Osteoblast (primary cell): Measurements from ENCODE around the gene DEPDC1B. TPM values are rescaled to one million over a fixed set of nuclear protein-coding genes. Genes with fewer than 3 reads are reported as not detected.
A peak's percentile ranks its signal among the peaks of the same experiment; 100 is the strongest.

Experiments
- DNase-seq: peaks from one replicate; pipeline ENCODE4 v3.0.0; 2011; ENCODE audit warnings: low spot score, mixed read lengths; ENCODE audit not compliant: insufficient read length; ENCODE audit errors: missing footprints
- H2AFZ ChIP-seq: 2 replicates; pipeline ENCODE4 v1.6.0; 2011; ENCODE audit warnings: mild to moderate bottlenecking, low read length
- H3K27ac ChIP-seq: 2 replicates; pipeline ENCODE4 v1.5.1; 2011; ENCODE audit warnings: mild to moderate bottlenecking, low read depth, low read length, moderate library complexity
- H3K27me3 ChIP-seq: 2 replicates; pipeline ENCODE4 v1.6.0; 2012; ENCODE audit warnings: mild to moderate bottlenecking, control low read depth, inconsistent platforms, low read length, moderate library complexity; ENCODE audit not compliant: insufficient read depth
- H3K36me3 ChIP-seq: 2 replicates; pipeline ENCODE4 v1.5.1; 2011; ENCODE audit warnings: mild to moderate bottlenecking, low read length, control low read depth, moderate library complexity; ENCODE audit not compliant: insufficient read depth
- H3K4me1 ChIP-seq: 2 replicates; pipeline ENCODE4 v1.5.1; 2011; ENCODE audit warnings: mild to moderate bottlenecking, low read length, control low read depth, moderate library complexity; ENCODE audit not compliant: insufficient read depth
- H3K4me2 ChIP-seq: 2 replicates; pipeline ENCODE4 v1.6.0; 2011; ENCODE audit warnings: mild to moderate bottlenecking, low read length; ENCODE audit not compliant: insufficient read depth
- H3K4me3 ChIP-seq: fragments of 200-600 bp; sonication (generic); 3 replicates; pipeline ENCODE4 v1.5.1; 2012; ENCODE audit warnings: mild to moderate bottlenecking, low read length, inconsistent platforms; ENCODE audit not compliant: insufficient read depth
- H3K79me2 ChIP-seq: 2 replicates; pipeline ENCODE4 v1.6.0; 2012; ENCODE audit warnings: mild to moderate bottlenecking, low read length, control low read depth, inconsistent platforms; ENCODE audit not compliant: insufficient read depth
- H3K9me3 ChIP-seq: 2 replicates; pipeline ENCODE4 v1.5.1; 2011; ENCODE audit warnings: low read depth, low read length, control low read depth
- H4K20me1 ChIP-seq: 2 replicates; pipeline ENCODE4 v1.6.0; 2012; ENCODE audit warnings: mild to moderate bottlenecking, low read length, control low read depth; ENCODE audit not compliant: insufficient read depth
- CTCF ChIP-seq: IDR thresholded peaks from 2 replicates; pipeline ENCODE4 v1.5.1; 2011; ENCODE audit warnings: mild to moderate bottlenecking, low read depth, low read length, moderate library complexity; ENCODE audit errors: extremely low read depth
- total RNA-seq: library from RNA; depleted of rRNA; stranded (reverse); fragments of >200 nt; gene quantifications from 2 replicates; pipeline ENCODE4 v1.2.3, GENCODE V29; 2012

DEPDC1B gene
- total RNA-seq, result 1.4 and 1.8 TPM in 2 replicates

DNA sequence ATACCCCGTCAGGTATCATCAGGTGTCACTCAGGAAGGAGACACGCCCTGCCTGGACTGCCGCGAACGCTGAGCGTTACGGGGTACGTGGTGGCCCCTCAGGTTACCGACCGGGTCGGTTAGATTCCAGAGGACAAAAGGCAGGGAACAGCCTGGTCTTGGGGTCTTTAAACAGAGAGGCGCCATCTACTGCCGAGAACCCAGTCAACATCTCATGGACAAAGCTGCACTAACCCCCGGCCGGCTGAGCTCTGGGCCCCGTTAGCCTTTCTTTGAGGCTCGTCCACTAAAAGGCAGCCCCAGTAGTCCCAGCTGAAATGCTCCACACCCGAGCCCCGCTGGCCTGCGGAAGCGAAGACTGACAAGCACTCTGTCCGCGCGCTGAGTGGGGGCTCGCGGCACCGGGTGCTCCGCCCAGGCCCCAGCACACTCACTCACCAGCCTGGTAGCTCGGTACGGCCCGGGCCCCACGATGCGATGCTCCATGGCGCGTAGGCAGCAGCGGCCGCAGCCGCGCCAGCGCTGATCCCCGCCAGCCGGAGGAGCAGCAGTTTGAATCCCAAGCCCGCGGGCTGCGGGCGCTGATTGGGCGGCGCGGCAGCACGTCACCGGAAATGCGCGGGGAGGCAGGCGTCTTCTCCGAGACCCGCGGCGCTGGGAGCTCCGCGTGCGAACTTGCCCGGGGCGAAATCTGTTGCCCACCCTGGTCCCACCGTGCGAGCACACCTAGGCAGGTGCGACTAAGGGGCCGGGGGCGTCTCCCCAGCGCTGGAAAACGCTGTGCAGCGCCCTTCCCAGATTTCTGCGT lies at the start of gene DEPDC1B:
TSS of gene DEPDC1B (minus strand) at position 558 of the 807 bp plus-strand sequence. CDS start at position 485, 73 bp downstream.
- H3K27ac ChIP-seq, result peak within 1 kb of the TSS; percentile 80
- no peaks in the 10 kb centered on the region for H4K20me1 ChIP-seq
- peak within 1 kb of the TSS; percentile 92 for H3K4me2 ChIP-seq
- peaks cover 23% of the 10 kb centered on the region for H3K79me2 ChIP-seq
- peak; percentile 95 for DNase-seq
- H3K27me3 ChIP-seq, result peaks cover 5% of the 10 kb centered on the region
- peak within 1 kb of the TSS; percentile 100 for H2AFZ ChIP-seq
- H3K36me3 ChIP-seq, result no peaks in the 10 kb centered on the region
- H3K4me1 ChIP-seq, result peaks cover 17% of the 10 kb centered on the region
- H3K4me3 ChIP-seq, result peak within 1 kb of the TSS; percentile 92
- H3K9me3 ChIP-seq, result no peaks in the 10 kb centered on the region
- peak; percentile 52 for TF ChIP-seq CTCF

- no peaks in the 10 kb centered on the region for H3K79me2 ChIP-seq
- no peak for TF ChIP-seq CTCF
- H3K27ac ChIP-seq, result no peak overlapping the region
- H2AFZ ChIP-seq, result no peak overlapping the region
- no peak for DNase-seq
- H3K27me3 ChIP-seq, result no peaks in the 10 kb centered on the region
- no peaks in the 10 kb centered on the region for H3K36me3 ChIP-seq
- H3K9me3 ChIP-seq, result no peaks in the 10 kb centered on the region
- no peaks in the 10 kb centered on the region for H3K4me1 ChIP-seq
- no peak overlapping the region for H3K4me3 ChIP-seq
- no peak overlapping the region for H3K4me2 ChIP-seq
- no peaks in the 10 kb centered on the region for H4K20me1 ChIP-seq
Measured at GRCh38 chr5:60744682-60745081, 44.7 kb upstream of the DEPDC1B start.

DNA sequence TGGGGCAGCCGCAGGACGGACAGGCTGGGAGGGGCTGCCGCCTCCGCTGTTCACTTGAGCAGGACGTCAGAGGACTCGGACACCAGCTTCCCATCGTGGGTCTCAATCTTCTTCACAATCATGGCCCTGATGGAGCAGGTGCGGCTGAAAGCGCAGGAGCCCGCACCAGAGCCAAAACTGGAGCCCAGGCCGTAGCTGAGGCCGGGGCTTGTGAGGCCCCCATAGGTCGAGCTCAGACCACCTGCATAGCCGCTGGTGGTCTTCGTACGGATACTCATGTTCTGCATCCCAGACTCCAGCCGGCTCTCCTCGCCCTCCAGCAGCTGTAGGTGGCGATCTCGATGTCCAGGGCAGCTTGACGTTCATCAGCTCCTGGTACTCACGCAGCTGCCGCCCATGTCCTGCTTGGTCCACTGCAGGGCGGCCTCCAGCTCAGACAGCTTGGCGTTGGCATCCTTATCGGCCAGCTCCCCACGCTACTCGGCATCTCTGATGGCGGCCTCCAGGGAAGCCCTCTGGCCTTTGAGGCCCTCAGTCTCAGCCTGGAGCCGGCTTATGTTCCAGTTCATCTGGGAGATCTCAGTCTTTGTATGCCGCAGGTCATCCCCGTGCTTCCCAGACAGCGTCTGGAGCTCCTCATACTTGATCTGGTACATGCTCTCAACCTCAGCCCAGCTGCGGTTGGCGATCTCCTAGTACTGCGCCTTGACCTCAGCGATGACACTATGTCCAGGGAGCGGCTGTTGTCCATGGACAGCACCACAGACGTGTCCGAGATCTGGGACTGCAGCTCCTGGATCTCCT lies 43.7 kb upstream of the DEPDC1B start:
- Histone ChIP-seq H3K36me3 (no peaks in the 10 kb centered on the region), H3K4me1 (no peaks in the 10 kb centered on the region), H4K20me1 (no peaks in the 10 kb centered on the region), H3K27me3 (no peaks in the 10 kb centered on the region), H3K9me3 (no peaks in the 10 kb centered on the region), H3K79me2 (no peaks in the 10 kb centered on the region), H3K4me3 (no peak overlapping the region), H3K27ac (no peak overlapping the region), H3K4me2 (no peak overlapping the region), H2AFZ (no peak overlapping the region)
- no peak for TF ChIP-seq CTCF
- DNase-seq, result no peak

GRCh38 chr5:60740322-60740721 lies 40.4 kb upstream of the DEPDC1B start:
- Histone ChIP-seq H3K27me3 (no peaks in the 10 kb centered on the region), H3K36me3 (no peaks in the 10 kb centered on the region), H3K4me3 (no peak overlapping the region), H3K79me2 (no peaks in the 10 kb centered on the region), H2AFZ (no peak overlapping the region), H3K9me3 (no peaks in the 10 kb centered on the region), H3K27ac (no peak overlapping the region), H3K4me1 (no peaks in the 10 kb centered on the region), H4K20me1 (no peaks in the 10 kb centered on the region), H3K4me2 (no peak overlapping the region)
- TF ChIP-seq CTCF, result no peak
- no peak for DNase-seq
